WTC11 (cell line): ENCODE results near the gene HIC1. TPM values are rescaled to one million over a fixed set of nuclear protein-coding genes. Genes with fewer than 3 reads are reported as not detected.
A peak's percentile ranks its signal among the peaks of the same experiment; 100 is the strongest.

Experiments
- ATAC-seq: fragments of 200-7000 bp; cut with Tn5 transposase; 2 replicates; pipeline ENCODE4 v1.10.0; 2021; ENCODE audit warnings: mild to moderate bottlenecking, moderate library complexity
- CTCF ChIA-PET: fragments of 300-600 bp; sonication (Branson Sonifier 250); formaldehyde crosslinking; loops from one replicate; lab custom pipeline; 2021; ENCODE audit warnings: antibody characterized with exemption; lab: Charles Lee
- POLR2A ChIA-PET: fragments of 350-600 bp; sonication (Branson Sonifier 250); formaldehyde crosslinking; loops from one replicate; lab custom pipeline; 2021; ENCODE audit warnings: antibody characterized with exemption; lab: Charles Lee
- DNase-seq: peaks from one replicate; pipeline ENCODE4 v3.0.0; 2021; ENCODE audit warnings: low spot score
- H3K27ac Mint-ChIP-seq: 2 replicates; pipeline ENCODE4 v1.8.0; 2021; ENCODE audit warnings: mixed read lengths
- H3K27me3 Mint-ChIP-seq: 2 replicates; pipeline ENCODE4 v1.8.0; 2021; ENCODE audit warnings: low read depth, mild to moderate bottlenecking, moderate library complexity, mixed read lengths
- H3K36me3 Mint-ChIP-seq: 2 replicates; pipeline ENCODE4 v1.8.0; 2021; ENCODE audit warnings: mixed read lengths
- H3K4me1 Mint-ChIP-seq: 2 replicates; pipeline ENCODE4 v1.8.0; 2022; ENCODE audit warnings: mixed read lengths
- H3K4me3 Mint-ChIP-seq: 2 replicates; pipeline ENCODE4 v1.8.0; 2021; ENCODE audit warnings: mild to moderate bottlenecking, moderate library complexity, mixed read lengths
- H3K9me3 Mint-ChIP-seq: 2 replicates; pipeline ENCODE4 v1.8.0; 2021; ENCODE audit warnings: mixed read lengths
- ELF4 ChIP-seq: sonication (generic); formaldehyde crosslinking; IDR thresholded peaks from 2 replicates; pipeline ENCODE4 v1.8.1; 2022; ENCODE audit warnings: low read depth, mild to moderate bottlenecking, moderate library complexity, missing genetic modification reagents
- EMX1 ChIP-seq: fragments of 250-450 bp; sonication (Bioruptor Pico); IDR thresholded peaks from 2 replicates; pipeline ENCODE4 v1.8.0; 2021; ENCODE audit warnings: mild to moderate bottlenecking
- ERG ChIP-seq: fragments of 250-450 bp; sonication (Bioruptor Pico); IDR thresholded peaks from 2 replicates; pipeline ENCODE4 v1.8.0; 2021; ENCODE audit warnings: mild to moderate bottlenecking
- FOXP4 ChIP-seq: sonication (generic); formaldehyde crosslinking; IDR thresholded peaks from 2 replicates; pipeline ENCODE4 v1.8.0; 2022; ENCODE audit warnings: mild to moderate bottlenecking, missing genetic modification reagents
- GRHL2 ChIP-seq: fragments of 250-450 bp; sonication (Bioruptor Pico); IDR thresholded peaks from 2 replicates; pipeline ENCODE4 v1.8.0; 2022; ENCODE audit warnings: mild to moderate bottlenecking, moderate library complexity; ENCODE audit not compliant: insufficient replicate concordance, severe bottlenecking
- HMGXB4 ChIP-seq: sonication (generic); formaldehyde crosslinking; IDR thresholded peaks from 2 replicates; pipeline ENCODE4 v1.8.1; 2023; ENCODE audit warnings: mild to moderate bottlenecking, moderate library complexity, missing genetic modification reagents
- NFYB ChIP-seq: sonication (generic); formaldehyde crosslinking; conservative IDR thresholded peaks from 2 replicates; pipeline ENCODE4 v1.8.0; 2022; ENCODE audit warnings: low read depth, missing genetic modification reagents
- NR1H2 ChIP-seq: sonication (generic); formaldehyde crosslinking; IDR thresholded peaks from 2 replicates; pipeline ENCODE4 v1.9.0; 2021; ENCODE audit warnings: mild to moderate bottlenecking, moderate library complexity, missing genetic modification reagents
- PRRX2 ChIP-seq: fragments of 250-450 bp; sonication (Bioruptor Pico); IDR thresholded peaks from 2 replicates; pipeline ENCODE4 v1.8.0; 2021; ENCODE audit warnings: mild to moderate bottlenecking
- STAT6 ChIP-seq: sonication (generic); formaldehyde crosslinking; conservative IDR thresholded peaks from 2 replicates; pipeline ENCODE4 v1.8.1; 2023; ENCODE audit warnings: mild to moderate bottlenecking, low read depth, missing genetic modification reagents, moderate library complexity
- TEAD1 ChIP-seq: sonication (generic); formaldehyde crosslinking; IDR thresholded peaks from 2 replicates; pipeline ENCODE4 v1.8.0; 2022; ENCODE audit warnings: mild to moderate bottlenecking, missing genetic modification reagents
- TP53 ChIP-seq: sonication (generic); formaldehyde crosslinking; IDR thresholded peaks from 2 replicates; pipeline ENCODE4 v1.8.1; 2023; ENCODE audit warnings: mild to moderate bottlenecking, missing genetic modification reagents
- ZMAT4 ChIP-seq: fragments of 250-450 bp; sonication (Bioruptor Pico); IDR thresholded peaks from 2 replicates; pipeline ENCODE4 v1.9.0; 2021; ENCODE audit warnings: mild to moderate bottlenecking
- ZNF219 ChIP-seq: sonication (generic); formaldehyde crosslinking; IDR thresholded peaks from 2 replicates; pipeline ENCODE4 v1.8.0; 2023; ENCODE audit warnings: missing genetic modification reagents, mild to moderate bottlenecking, borderline replicate concordance
- ZNF263 ChIP-seq: sonication (generic); formaldehyde crosslinking; IDR thresholded peaks from 2 replicates; pipeline ENCODE4 v1.8.1; 2022; ENCODE audit warnings: low read depth, mild to moderate bottlenecking, moderate library complexity, missing genetic modification reagents
- ZNF317 ChIP-seq: sonication (generic); formaldehyde crosslinking; IDR thresholded peaks from 2 replicates; pipeline ENCODE4 v1.8.1; 2023; ENCODE audit warnings: low read depth, mild to moderate bottlenecking, moderate library complexity, missing genetic modification reagents, borderline replicate concordance
- ZNF423 ChIP-seq: fragments of 250-450 bp; sonication (Bioruptor Pico); IDR thresholded peaks from 2 replicates; pipeline ENCODE4 v2.1.2; 2022; ENCODE audit warnings: mild to moderate bottlenecking, moderate library complexity
- total RNA-seq: library from RNA; stranded (reverse); gene quantifications from 3 replicates; pipeline ENCODE4 v1.2.3, GENCODE V29; 2021
- TF ChIP-seq, protein P1 (sequence below): fragments of 250-450 bp; sonication (Bioruptor Pico); IDR thresholded peaks from 2 replicates; pipeline ENCODE4 v1.9.0; 2021; ENCODE audit warnings: mild to moderate bottlenecking, borderline replicate concordance

HIC1 gene
- total RNA-seq, 1 experiment from 2014 or later, result 0.37 TPM

DNA sequence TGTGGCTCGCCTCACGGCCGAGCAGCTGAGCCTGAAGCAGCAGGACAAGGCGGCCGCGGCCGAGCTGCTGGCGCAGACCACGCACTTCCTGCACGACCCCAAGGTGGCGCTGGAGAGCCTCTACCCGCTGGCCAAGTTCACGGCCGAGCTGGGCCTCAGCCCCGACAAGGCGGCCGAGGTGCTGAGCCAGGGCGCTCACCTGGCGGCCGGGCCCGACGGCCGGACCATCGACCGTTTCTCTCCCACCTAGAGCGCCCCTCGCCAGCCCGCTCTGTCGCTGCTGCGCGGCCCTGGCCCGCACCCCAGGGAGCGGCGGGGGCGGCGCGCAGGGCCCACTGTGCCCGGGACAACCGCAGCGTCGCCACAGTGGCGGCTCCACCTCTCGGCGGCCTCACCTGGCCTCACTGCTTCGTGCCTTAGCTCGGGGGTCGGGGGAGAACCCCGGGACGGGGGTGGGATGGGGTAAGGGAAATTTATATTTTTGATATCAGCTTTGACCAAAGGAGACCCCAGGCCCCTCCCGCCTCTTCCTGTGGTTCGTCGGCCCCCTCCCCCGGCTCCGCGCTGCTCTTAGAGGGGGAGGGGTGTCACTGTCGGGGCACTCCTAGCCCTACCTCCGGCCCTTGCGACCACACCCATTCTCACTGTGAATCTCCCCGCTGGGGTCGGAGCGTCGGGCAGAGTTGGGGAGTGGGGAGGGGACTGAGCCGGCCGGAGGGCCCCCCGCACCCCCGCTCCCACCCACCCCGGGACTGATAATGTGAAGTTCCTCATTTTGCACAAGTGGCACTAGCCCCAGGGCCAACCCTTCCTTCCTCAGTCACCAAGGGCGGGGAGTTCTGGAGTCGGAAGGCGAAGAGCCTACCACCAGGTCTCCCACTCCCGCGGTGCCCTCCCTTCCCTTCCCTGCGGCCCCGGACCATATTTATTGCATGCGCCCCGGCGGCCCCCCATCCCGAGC, 4.0 kb downstream of the HIC1 start (continued):
- TF ChIP-seq STAT6, result peak; percentile 71; the same call in 1 of the 2 replicates
- peak; percentile 68; the same call in 1 of the 2 replicates for TF ChIP-seq TP53 (CRISPR knock-in tag)
- TF ChIP-seq ZMAT4 (CRISPR knock-in tag), result no peak
- TF ChIP-seq ERG (CRISPR knock-in tag), result no peak

- Mint-ChIP-seq H3K4me3 (peak overlapping the region; percentile 61), H3K9me3 (no peaks in the 10 kb centered on the region)
These were observed 4.9 kb downstream of the HIC1 start for GRCh38 chr17:2059547-2060384.

GRCh38 chr17:2060385-2060658, 5.4 kb downstream of the HIC1 start:
- Mint-ChIP-seq H3K9me3 (no peaks in the 10 kb centered on the region), H3K36me3 (peaks cover 3% of the 10 kb centered on the region), H3K4me1 (peaks cover 36% of the 10 kb centered on the region), H3K4me3 (no peak overlapping the region), H3K27ac (no peak overlapping the region), H3K27me3 (peaks cover 47% of the 10 kb centered on the region)
- POLR2A ChIA-PET, result no interaction called here
- DNase-seq (no peak), ATAC-seq (no peak)
- CTCF ChIA-PET, result interaction anchor here (0.6 to 6.2 kb wide), 4 partner anchors 10 to 185 kb away, joined by 3 to 229 read pairs (median 11); no protein-coding TSS in a partner anchor
- TF ChIP-seq ELF4, result no peak
- no peak for TF ChIP-seq ZNF317 (CRISPR knock-in tag)
- no peak for TF ChIP-seq TEAD1 (CRISPR knock-in tag)
- TF ChIP-seq ZNF263 (CRISPR knock-in tag), result no peak
- no peak for TF ChIP-seq ZNF423 (CRISPR knock-in tag)
- no peak for TF ChIP-seq HMGXB4 (CRISPR knock-in tag)
- TF ChIP-seq, protein P1, sequence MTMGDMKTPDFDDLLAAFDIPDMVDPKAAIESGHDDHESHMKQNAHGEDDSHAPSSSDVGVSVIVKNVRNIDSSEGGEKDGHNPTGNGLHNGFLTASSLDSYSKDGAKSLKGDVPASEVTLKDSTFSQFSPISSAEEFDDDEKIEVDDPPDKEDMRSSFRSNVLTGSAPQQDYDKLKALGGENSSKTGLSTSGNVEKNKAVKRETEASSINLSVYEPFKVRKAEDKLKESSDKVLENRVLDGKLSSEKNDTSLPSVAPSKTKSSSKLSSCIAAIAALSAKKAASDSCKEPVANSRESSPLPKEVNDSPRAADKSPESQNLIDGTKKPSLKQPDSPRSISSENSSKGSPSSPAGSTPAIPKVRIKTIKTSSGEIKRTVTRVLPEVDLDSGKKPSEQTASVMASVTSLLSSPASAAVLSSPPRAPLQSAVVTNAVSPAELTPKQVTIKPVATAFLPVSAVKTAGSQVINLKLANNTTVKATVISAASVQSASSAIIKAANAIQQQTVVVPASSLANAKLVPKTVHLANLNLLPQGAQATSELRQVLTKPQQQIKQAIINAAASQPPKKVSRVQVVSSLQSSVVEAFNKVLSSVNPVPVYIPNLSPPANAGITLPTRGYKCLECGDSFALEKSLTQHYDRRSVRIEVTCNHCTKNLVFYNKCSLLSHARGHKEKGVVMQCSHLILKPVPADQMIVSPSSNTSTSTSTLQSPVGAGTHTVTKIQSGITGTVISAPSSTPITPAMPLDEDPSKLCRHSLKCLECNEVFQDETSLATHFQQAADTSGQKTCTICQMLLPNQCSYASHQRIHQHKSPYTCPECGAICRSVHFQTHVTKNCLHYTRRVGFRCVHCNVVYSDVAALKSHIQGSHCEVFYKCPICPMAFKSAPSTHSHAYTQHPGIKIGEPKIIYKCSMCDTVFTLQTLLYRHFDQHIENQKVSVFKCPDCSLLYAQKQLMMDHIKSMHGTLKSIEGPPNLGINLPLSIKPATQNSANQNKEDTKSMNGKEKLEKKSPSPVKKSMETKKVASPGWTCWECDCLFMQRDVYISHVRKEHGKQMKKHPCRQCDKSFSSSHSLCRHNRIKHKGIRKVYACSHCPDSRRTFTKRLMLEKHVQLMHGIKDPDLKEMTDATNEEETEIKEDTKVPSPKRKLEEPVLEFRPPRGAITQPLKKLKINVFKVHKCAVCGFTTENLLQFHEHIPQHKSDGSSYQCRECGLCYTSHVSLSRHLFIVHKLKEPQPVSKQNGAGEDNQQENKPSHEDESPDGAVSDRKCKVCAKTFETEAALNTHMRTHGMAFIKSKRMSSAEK, result no peak

More at GRCh38 chr17:2059547-2060384, 4.9 kb downstream of the HIC1 start:
- Mint-ChIP-seq H3K27ac (no peak overlapping the region), H3K4me1 (peaks cover 33% of the 10 kb centered on the region), H3K27me3 (peaks cover 50% of the 10 kb centered on the region), H3K36me3 (peaks cover 3% of the 10 kb centered on the region)
- POLR2A ChIA-PET, result no interaction called here
- ATAC-seq, result no peak
- TF ChIP-seq NFYB, result no peak
- no peak for TF ChIP-seq GRHL2 (CRISPR knock-in tag)
- no peak for TF ChIP-seq NR1H2 (CRISPR knock-in tag)
- TF ChIP-seq ZNF219 (CRISPR knock-in tag), result no peak
- no peak for TF ChIP-seq PRRX2 (CRISPR knock-in tag)
- TF ChIP-seq EMX1 (CRISPR knock-in tag), result no peak
- TF ChIP-seq FOXP4 (CRISPR knock-in tag), result no peak
- CTCF ChIA-PET, result interaction anchor here (0.6 to 6.2 kb wide), 12 partner anchors 11 to 323 kb away, joined by 3 to 229 read pairs (median 8); no protein-coding TSS in a partner anchor
- no peak for DNase-seq
